ENCODE data around the gene DEPDC5. TPM values are rescaled to one million over a fixed set of nuclear protein-coding genes. Genes with fewer than 3 reads are reported as not detected.

Gene DEPDC5
- total and polyA plus RNA-seq, 9 of the 15 experiments (the other 6 are each of a cell fraction or from before 2014, with no cell fraction given): 2.3 to 12.3 (median 10.7) TPM

- TF ChIP-seq, protein P1, sequence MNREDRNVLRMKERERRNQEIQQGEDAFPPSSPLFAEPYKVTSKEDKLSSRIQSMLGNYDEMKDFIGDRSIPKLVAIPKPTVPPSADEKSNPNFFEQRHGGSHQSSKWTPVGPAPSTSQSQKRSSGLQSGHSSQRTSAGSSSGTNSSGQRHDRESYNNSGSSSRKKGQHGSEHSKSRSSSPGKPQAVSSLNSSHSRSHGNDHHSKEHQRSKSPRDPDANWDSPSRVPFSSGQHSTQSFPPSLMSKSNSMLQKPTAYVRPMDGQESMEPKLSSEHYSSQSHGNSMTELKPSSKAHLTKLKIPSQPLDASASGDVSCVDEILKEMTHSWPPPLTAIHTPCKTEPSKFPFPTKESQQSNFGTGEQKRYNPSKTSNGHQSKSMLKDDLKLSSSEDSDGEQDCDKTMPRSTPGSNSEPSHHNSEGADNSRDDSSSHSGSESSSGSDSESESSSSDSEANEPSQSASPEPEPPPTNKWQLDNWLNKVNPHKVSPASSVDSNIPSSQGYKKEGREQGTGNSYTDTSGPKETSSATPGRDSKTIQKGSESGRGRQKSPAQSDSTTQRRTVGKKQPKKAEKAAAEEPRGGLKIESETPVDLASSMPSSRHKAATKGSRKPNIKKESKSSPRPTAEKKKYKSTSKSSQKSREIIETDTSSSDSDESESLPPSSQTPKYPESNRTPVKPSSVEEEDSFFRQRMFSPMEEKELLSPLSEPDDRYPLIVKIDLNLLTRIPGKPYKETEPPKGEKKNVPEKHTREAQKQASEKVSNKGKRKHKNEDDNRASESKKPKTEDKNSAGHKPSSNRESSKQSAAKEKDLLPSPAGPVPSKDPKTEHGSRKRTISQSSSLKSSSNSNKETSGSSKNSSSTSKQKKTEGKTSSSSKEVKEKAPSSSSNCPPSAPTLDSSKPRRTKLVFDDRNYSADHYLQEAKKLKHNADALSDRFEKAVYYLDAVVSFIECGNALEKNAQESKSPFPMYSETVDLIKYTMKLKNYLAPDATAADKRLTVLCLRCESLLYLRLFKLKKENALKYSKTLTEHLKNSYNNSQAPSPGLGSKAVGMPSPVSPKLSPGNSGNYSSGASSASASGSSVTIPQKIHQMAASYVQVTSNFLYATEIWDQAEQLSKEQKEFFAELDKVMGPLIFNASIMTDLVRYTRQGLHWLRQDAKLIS (CRISPR knock-in tag; IDR thresholded peaks at IDR 0.05): no peak
- TF ChIP-seq TAF1 (IDR thresholded peaks at IDR 0.05; ENCODE audit: control insufficient read depth, extremely low read depth, insufficient read depth, low read length, severe bottlenecking) (peak; percentile 72), TBP (optimal IDR thresholded peaks at IDR 0.05; ENCODE audit: low read depth, low read length) (peak; percentile 85), KAT2B (IDR thresholded peaks at IDR 0.05; ENCODE audit: low read depth, low read length) (no peak), PHF20 (IDR thresholded peaks at IDR 0.05; ENCODE audit: partially characterized antibody) (no peak), L3MBTL2 (IDR thresholded peaks at IDR 0.05) (peak; percentile 91), BRD9 (IDR thresholded peaks at IDR 0.05; ENCODE audit: low read depth, partially characterized antibody) (peak; percentile 90), ZNF668 (CRISPR knock-in tag; IDR thresholded peaks at IDR 0.05) (no peak), SMC3 (conservative IDR thresholded peaks at IDR 0.05; ENCODE audit: insufficient read depth, low read depth, low read length) (no peak)
Observed at GRCh38 chr22:31753634-31754501, at the start of gene DEPDC5 (continued).

Measured in K562 (cell line).